Epidermal melanocyte (primary cell): ENCODE results near the gene PRH1.

ENCODE experiments used
- DNase-seq: peaks from one replicate; pipeline ENCODE4 v3.0.0; 2011; ENCODE audit warnings: low spot score; ENCODE audit not compliant: insufficient read length

The PRH1 gene

DNA sequence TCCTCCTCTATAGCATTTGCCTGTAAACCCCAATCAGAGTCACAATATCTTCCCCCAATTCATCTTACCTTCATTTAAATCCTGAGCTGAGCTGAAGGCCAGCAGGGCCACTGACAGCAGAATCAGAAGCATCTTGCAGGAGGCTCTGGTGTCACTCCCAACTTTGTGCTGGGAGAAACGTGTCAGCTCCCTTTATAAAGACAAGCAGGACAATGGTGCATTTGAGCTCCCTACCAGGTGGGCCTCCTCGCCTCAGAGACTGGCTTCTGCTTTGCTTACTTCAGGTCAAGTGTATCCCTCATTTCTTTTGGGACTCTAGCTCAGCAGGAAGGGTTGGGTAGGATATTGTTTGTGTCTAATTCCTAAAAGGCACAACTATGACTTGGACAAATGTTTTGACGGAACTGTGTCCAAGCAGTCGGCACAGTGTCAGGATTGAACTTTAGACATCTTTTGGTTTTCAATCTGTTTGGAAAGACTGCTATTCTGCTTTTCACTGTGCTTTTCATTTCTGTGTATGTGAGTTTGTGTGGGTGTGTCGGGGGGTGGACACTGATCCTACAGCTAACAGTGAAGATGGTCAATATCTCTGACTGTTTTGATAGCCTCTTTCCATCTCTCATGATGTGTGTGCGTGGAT, at the start of gene PRH1:
TSS of gene PRH1 (minus strand) at position 170 of the 640 bp plus-strand sequence. CDS start at position 132, 38 bp downstream.
- no peak for DNase-seq

DNA sequence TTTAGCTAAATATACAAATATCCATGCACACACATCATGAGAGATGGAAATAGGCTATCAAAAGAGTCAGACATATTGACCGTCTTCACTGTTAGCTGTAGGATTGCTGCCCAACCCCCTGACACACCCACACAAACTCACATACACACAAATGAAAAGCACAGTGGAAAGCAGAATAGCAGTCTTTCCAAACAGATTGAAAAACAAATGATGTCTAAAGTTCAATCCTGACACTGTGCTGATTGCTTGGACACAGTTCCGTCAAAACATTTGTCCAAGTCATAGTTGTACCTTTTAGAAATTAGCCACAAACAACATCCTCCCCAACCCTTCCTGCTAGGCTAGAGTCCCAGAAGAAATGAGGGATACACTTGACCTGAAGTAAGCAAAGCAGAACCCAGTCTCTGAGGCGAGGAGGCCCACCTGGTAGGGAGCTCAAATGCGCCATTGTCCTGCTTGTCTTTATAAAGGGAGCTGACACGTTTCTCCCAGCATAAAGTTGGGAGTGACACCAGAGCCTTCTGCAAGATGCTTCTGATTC, 44.8 kb upstream of the PRH1 start, which contains the start of gene PRH2:
TSS of gene PRH2 (plus strand) at position 491 of the 541 bp plus-strand sequence. CDS start at position 529, 38 bp downstream.
- DNase-seq: no peak

DNA sequence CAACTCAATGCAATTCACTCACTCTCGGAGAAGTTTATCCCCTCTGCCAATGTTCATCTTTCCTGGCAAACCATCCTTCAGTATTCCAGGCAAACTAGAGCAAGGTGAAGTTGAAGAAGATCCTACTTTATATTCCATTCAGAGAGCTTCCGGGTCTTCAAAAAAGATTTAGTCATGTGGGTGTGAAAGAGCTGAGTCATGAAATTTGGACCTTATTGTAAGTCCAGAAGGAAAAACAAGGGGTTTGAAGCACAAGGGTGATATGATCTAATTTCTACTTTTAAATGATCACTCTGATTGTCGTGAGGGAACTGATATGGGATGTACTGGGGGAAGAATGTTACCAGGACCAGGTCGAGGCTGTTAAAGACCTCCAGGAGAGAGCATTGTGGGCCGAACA, 42.2 kb upstream of the PRH1 start:
- DNase-seq: no peak

DNA sequence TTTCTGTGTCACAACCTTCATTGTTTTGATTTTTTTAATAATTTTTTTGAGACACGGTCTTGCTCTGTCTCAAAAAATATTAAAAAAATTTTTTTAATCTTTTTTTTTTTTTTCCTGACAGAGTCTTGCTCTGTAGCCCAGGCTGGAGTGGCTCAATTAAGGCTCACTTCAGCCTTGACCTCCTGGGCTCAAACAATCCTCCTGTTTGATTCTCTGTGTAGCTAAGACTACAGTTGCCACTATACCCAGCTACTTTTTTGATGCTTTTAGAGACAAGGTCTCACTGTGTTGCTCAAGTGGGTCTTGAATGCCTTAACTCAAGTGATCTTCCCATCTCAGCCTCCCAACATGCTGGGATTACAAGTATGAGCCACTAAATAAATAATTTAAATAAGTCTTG, 35.8 kb upstream of the PRH1 start:
- no peak for DNase-seq

DNA sequence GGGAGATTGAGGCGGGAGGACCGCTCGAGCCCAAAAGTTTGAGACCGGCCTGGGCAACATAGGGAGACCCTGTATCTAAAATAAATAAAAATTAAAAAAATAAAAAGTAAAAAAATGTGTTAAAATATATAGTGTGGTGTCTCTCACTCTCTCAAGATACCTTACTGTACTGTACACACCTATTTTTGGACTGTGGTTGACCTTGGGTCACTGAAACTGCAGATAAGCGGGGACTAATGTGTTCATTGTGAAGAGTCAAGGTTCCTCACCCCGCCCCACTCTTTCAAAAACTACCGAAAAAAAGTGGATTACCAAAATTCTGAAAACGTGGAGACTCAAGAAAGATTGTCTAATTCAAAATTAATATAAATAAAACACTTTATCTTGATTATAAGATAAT, 26.3 kb upstream of the PRH1 start:
- no peak for DNase-seq

DNA sequence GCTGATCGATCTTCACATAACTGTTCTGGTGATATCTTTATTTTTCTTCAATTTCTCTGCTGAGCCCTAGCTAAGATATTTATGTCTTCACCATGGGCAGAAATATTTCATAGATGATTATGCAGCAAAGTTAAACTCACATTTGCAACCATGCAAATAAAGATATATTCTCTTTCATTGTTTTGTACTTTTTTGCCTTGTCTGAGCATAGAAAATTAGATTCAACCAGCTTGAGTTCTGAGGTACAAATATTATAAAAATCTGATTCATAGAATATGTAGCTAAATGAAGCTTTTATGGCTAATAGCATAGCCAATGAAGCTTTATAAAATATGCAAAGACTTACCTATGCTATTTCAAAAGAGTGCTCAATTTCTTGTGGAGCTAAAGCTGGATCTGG, 25.4 kb upstream of the PRH1 start, which contains the start of gene TAS2R13:
TSS of gene TAS2R13 (minus strand) at position 101 of the 400 bp plus-strand sequence. CDS start 264 bp downstream, outside the sequence.
- DNase-seq: no peak

DNA sequence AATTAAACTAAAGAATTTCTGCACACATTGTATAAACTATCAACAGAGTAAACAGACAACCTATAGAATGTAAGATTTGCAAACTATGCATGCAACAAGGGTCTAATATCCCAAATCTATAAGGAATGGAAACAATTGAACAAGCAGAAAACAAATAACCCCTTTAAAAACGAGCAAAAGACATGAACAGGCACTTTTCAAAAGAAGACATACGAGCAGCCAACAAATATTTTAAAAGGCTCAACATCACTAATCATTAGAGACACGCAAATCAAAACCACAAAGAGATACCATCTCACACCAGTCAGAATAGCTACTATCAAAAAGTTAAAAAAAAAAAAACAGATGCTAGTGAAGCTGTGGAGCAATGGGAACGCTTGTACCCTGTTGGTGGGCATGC, 20.6 kb upstream of the PRH1 start:
- no peak for DNase-seq

DNA sequence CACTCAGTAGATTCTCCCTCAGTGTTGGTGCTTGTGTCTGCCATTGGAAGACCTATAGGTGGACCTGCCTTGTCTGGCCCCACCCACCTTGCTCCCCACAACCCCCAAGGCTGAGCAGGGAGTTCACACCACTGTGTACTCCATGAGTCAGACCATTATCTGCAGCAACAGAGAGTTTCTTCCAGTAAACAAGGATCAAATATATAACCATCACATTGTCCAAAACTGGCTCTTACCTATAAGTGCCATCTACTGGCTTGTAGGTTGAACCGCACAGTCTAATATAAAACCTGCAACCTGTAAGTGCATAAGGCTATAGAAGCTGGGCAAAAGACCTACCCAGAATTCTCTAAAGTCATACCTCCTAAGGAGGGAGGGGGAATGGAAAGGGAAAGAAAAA, 17.4 kb upstream of the PRH1 start:
- no peak for DNase-seq

DNA sequence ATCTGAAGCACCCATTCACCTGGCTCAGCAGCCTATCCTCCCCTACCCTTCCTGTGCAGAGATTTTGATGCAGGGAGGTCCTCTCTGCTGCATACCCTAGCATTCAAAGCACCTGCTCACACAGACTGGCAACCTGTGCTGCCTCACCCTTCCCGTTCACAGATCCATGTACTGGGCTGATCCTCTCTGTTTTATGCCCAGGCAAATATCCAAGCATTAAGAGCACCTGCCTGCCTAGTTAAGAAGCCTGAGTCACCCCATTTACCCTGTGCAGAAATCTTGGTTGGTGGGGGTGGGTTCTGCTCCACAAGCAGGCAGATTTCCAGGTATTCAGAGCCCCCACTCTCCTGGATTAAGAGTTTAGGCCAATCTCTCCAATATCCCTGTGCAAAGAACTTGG, 16.9 kb upstream of the PRH1 start:
- no peak for DNase-seq

DNA sequence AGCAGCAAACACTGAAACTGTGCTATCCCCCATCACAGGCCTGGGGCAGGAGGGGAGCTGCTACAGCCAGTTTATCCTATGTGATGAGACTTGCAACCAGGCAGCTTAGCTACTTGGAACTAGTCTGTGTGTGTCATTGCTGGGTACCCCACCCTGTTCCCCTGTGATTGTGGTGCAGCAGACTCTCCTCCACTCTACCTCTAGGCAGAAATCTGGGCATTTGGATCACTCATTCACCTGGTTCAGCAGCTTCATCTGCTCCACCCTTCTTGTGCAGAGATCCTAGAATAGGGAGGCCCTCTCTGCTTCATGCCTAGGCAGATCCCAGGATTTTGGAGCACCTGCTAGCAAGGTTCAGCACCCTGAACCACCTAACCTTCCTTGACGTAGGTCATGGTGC, 16.5 kb upstream of the PRH1 start:
- no peak for DNase-seq

DNA sequence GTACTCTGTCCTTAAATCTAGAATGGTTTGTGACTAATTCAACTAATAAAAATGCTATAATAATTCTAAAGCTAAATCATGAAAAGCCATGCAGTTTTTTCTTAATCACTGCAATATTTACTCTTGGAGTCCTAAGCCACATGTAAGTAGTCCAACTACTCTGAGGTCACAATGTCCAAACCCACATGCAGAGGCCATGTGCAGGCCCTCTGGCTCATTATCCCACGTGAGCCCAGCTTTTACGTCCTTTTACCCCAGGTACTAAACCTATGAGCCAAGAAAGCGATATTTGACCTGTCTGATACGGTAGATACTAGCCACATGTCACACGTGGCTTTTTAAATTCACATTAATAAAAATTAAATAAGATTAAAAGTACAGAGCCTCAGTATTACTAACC, 12.8 kb upstream of the PRH1 start:
- no peak for DNase-seq

DNA sequence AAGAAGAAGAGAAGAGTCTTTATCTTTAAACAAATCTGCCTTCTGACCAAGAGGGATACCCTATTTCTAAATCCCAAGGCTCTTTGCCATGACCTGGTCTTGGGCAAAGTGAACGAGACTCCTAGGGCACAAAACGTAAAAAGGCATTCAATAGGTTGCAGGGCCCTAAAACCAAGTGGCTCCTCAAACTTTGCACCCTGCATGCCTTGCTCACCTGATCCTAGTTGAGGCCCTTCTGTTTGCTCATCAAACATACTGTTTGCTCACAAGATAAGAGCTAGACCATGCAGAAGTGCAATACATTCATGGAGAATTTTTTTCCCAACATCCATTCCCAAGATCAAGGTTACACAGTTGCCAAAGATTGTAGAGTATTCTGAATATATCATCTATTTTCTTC, 7.9 kb upstream of the PRH1 start:
- no peak for DNase-seq

DNA sequence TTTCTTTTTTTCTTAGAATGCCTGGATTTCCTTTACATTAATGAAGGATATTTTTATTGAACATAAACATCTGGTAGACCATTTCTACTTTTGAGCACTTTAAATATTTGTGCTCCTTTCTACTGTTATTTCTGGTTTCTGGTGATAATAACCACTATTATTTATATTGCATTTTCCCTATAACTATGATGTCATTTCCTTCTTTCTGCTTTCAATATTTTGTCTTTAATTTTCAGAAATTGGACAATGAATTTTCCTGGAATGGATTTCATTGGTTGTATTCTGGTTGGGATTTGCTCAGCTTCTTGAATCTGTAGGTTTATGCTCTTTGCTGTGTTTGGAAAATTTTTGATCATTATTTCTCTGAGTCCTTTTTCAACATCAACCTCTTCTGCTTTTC, 5.2 kb upstream of the PRH1 start:
- no peak for DNase-seq

DNA sequence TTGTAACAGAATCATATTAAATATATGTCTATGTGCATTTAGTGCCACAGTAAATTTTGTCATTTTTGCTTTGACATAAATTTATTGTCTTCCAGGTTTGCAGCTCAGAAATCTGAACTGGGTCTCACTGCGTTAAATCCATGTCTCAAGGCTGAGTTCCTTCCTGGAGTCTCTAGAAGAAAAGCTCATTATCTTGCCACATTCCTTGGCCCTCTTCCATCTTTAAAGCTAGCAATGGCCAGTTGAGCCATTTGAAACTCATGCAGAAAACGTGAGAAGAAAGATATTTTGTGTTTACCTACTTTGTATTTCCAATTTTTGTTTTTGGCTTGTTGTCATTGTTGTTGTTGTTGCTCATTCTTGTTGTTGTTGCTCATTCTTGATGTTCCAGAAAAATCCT, 10.7 kb downstream of the PRH1 start:
- DNase-seq: no peak

DNA sequence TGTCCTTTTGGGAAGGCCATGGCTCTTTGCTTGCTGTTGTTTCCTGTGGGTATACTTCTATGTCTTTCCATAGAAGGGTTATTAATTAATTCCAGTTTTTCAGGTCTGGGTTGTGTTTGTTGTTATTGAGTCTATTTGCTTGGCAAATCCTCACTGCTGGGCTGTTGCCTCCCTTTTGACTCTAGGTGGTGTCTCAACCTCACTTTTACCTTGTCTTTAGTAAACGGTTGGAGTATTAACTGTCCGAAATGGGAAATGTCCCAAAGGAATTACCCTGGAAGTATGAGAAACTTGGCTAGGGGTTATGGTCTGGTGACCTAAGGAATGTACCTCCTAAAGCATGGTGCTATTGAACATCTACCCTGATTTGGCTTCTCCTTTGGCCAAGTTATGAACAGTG, 16.7 kb downstream of the PRH1 start:
- DNase-seq: no peak

DNA sequence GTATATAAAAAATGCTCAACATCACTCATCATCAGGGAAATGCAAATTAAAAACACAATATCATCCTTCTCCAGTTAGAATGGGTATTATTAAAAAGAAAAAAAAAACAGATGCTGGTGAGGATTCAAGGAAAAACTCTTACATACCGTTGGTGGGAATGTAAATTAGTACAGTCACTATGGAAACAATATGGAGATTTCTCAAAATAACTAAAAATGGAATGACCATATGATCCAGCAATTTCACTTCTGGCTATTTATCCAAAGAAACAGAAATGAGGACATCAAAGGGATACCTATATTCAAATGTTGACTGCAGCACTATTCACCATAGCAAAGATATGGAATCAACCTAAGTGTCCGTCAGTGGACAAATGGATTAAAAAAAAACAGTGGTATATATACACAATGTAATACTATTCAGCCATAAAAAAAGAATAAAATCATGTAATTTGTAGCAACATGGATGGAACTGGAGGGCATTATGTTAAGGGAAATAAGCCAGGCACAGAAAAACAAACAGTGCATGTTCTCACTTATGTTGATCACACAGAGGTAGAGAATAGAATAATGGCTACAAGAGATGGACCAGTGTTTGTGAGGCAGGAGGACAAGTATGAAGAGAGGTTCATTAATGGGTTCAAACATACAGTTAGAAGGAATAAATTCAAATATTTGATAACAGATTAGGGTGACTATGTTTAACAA, 20.4 kb downstream of the PRH1 start:
- no peak for DNase-seq

DNA sequence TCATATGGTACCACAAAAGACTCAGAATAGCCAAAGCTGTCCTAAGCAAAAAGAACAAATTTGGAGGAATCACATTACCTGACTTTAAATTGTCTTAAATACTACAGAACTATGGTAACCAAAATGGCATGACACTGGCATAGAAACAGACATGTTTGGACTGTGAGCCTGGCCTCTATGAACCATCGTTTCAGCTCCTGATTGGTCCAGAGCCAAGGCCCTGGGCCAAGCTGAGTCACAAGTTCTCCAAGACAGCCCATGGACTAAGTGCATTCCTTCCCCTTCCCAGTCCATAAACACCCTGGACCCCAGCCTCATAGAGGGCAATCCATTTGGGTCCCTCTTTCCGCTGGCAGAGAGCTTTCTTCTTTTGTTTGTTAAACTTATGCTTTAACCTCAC, 22.7 kb downstream of the PRH1 start:
- DNase-seq: no peak

DNA sequence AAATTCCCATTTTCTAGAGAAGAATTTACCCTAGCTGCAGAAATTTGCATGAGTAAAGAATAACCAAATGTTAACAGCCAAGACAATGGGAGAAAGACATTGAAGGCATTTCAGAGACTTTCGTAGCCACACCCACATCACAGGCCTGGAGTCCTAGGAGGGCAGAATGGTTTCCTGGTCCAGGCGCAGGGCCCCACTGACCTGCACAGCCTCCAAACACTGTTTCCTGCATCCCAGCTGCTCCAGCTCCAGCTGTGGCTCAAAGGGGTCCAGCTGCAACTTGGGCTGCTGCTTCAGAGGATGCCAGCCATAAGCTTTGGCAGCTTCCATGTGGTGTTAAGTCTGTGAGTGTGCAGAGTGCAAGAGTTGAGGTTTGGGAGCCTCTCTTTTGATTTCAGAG, 28.2 kb downstream of the PRH1 start:
- DNase-seq: no peak

DNA sequence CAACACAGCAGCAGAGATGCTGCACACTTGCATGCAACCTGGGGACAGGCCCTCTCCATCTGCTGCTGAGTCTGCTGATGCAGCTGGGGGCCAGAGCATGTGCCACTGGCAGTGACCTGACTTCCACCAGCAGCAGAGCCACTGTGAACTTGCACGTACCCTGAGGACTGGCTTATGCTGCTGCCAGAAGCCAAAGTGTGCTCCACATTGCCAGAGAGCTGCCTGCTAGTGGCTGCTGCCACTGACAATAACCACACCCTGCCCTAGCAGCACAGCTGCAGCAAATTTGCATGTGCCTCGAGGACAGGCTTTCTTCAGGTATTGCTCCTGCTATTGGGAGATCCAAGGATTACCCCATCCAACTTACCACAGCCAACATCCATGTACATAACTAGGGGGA, 30.3 kb downstream of the PRH1 start:
- no peak for DNase-seq

DNA sequence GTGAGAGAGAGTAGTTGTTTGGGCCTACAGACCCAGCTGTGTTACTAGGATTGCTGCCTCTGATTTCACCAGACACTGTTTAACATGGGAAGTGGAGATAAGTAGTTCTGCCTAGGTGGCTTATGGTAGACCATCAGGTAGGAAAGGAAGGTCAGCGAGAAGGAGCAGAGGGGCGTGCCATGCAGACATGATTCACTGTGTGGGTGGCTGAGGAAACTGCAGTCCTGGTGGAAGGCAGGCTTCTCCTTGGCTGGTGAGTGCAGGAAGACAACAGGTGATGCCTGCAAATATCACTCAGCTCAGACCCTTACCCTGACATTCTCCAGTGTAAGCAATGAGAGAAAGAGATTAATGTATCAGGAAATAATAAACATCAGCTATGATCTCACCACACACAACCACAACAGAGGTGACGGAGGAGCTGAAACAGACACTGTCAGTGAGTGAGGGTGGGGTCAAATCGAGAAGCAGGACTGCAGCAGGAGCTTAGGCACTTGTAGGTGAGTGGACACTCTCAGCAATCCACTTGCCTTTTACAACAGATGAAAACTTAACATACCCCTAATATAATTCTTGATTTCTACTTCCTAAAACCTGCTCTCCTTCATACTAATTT, 32.7 kb downstream of the PRH1 start:
- DNase-seq: no peak

DNA sequence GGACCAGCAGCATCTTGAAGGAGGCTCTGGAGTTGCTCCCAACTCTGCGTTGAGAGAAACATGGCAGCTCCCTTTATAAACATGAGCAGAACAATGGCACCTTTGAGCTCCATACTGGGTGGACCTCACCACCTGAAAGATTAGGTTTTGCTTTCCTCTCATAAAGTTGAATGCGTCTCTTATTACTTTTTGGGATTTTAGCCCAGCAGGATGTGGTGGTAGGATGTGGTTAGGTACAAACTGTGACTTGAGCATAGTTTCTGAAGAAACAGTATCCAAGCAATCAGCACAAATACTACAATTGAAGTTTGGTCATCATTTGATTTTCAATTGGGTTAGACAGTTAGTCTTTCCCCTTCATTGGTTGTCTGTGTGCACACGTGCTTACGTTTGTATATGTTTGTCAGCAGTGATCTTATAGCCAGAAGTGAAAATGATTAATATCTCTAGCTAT, 34.6 kb downstream of the PRH1 start, which contains the start of gene PRR4:
TSS of gene PRR4 (minus strand) at position 51 of the 454 bp plus-strand sequence. CDS start at position 13, 38 bp downstream.
- DNase-seq: no peak

DNA sequence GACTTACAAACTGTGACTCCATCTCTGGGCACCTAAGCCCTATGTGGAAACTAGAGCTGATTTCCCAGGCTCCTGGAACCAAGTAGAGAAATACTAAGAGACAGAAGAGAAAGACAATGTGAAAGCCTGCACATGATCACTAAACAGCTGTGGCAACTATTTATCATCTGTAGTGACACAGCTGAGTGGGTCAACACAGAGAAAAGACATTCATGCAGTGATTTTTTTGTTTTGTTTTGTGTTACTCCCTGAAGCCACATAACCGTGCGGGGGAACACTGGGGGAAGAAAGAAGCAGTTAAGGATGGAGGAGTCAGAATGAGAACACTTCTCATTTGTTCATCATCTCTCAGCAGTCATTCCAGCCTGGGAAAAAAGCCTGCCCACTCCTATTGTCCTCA, 36.3 kb downstream of the PRH1 start:
- DNase-seq: no peak
